ENCODE data around the gene LHFPL3.

Gene LHFPL3

GRCh38 chr7:104434129-104434528 lies 105.7 kb downstream of the LHFPL3 start:
- DNase-seq (ENCODE audit: low read depth) = no peak
- H3K4me3 ChIP-seq (ENCODE audit: low read depth, low read length) = no peak overlapping the region
- no peak for TF ChIP-seq MAX (IDR thresholded peaks at IDR 0.05; ENCODE audit: low read depth, low read length)
- TF ChIP-seq POLR2A (IDR thresholded peaks at IDR 0.05; ENCODE audit: extremely low read depth, insufficient read length) = no peak
- no peak for TF ChIP-seq MYC (IDR thresholded peaks at IDR 0.05; ENCODE audit: low read depth, low read length)
- no peak for TF ChIP-seq CTCF (IDR thresholded peaks at IDR 0.05; ENCODE audit: low read depth, low read length)

- H3K4me3 ChIP-seq (ENCODE audit: low read depth, low read length) = no peak overlapping the region
- no peak for DNase-seq (ENCODE audit: low read depth)
- TF ChIP-seq POLR2A (IDR thresholded peaks at IDR 0.05; ENCODE audit: extremely low read depth, insufficient read length) = no peak
- TF ChIP-seq MAX (IDR thresholded peaks at IDR 0.05; ENCODE audit: low read depth, low read length) = no peak
- no peak for TF ChIP-seq CTCF (IDR thresholded peaks at IDR 0.05; ENCODE audit: low read depth, low read length)
- TF ChIP-seq MYC (IDR thresholded peaks at IDR 0.05; ENCODE audit: low read depth, low read length) = no peak
These were observed 114.1 kb downstream of the LHFPL3 start for GRCh38 chr7:104442481-104442880.

- H3K4me3 ChIP-seq (ENCODE audit: low read depth, low read length) = no peak overlapping the region
- TF ChIP-seq MYC (IDR thresholded peaks at IDR 0.05; ENCODE audit: low read depth, low read length) (no peak), POLR2A (IDR thresholded peaks at IDR 0.05; ENCODE audit: extremely low read depth, insufficient read length) (no peak)
- DNase-seq (ENCODE audit: low read depth) = no peak
These were observed 115.6 kb downstream of the LHFPL3 start for GRCh38 chr7:104444017-104444416.

GRCh38 chr7:104445393-104445792 lies 117.0 kb downstream of the LHFPL3 start:
- DNase-seq (ENCODE audit: low read depth) = no peak
- H3K4me3 ChIP-seq (ENCODE audit: low read depth, low read length) = no peak overlapping the region
- TF ChIP-seq MAX (IDR thresholded peaks at IDR 0.05; ENCODE audit: low read depth, low read length) (no peak), MYC (IDR thresholded peaks at IDR 0.05; ENCODE audit: low read depth, low read length) (no peak), CTCF (IDR thresholded peaks at IDR 0.05; ENCODE audit: low read depth, low read length) (no peak), POLR2A (IDR thresholded peaks at IDR 0.05; ENCODE audit: extremely low read depth, insufficient read length) (no peak)

- no peak overlapping the region for H3K4me3 ChIP-seq (ENCODE audit: low read depth, low read length)
- TF ChIP-seq MYC (IDR thresholded peaks at IDR 0.05; ENCODE audit: low read depth, low read length) (no peak), MAX (IDR thresholded peaks at IDR 0.05; ENCODE audit: low read depth, low read length) (no peak), CTCF (IDR thresholded peaks at IDR 0.05; ENCODE audit: low read depth, low read length) (no peak), POLR2A (IDR thresholded peaks at IDR 0.05; ENCODE audit: extremely low read depth, insufficient read length) (no peak)
- DNase-seq (ENCODE audit: low read depth) = no peak
These were observed 122.5 kb downstream of the LHFPL3 start for GRCh38 chr7:104450861-104451260.

- no peak for DNase-seq (ENCODE audit: low read depth)
- H3K4me3 ChIP-seq (ENCODE audit: low read depth, low read length) = no peak overlapping the region
- TF ChIP-seq POLR2A (IDR thresholded peaks at IDR 0.05; ENCODE audit: extremely low read depth, insufficient read length) (no peak), CTCF (IDR thresholded peaks at IDR 0.05; ENCODE audit: low read depth, low read length) (no peak), MYC (IDR thresholded peaks at IDR 0.05; ENCODE audit: low read depth, low read length) (no peak), MAX (IDR thresholded peaks at IDR 0.05; ENCODE audit: low read depth, low read length) (no peak)
These were observed 124.8 kb downstream of the LHFPL3 start for GRCh38 chr7:104453190-104453589.
